ENCODE results near the gene OLFM4.

DNA sequence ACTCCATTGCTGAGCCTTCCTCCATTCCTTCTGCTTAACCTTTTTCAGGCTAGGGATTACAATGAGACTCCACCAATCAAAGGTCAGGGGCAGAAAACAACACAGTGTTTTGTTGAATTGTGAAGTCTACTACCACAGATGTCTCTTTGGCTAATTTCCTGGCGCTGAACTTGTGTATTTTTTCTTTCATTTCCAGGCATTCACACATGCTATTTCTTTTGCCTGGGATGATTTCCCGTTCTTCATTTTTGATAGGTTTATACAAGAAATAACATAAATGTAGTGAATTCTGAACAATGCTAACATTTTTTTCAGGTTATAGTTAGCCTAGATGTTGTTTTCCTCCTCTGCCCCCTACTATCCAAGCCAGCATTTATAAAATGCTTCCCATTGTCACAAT is 64.3 kb downstream of the OLFM4 start:
- TF ChIP-seq, protein P1, sequence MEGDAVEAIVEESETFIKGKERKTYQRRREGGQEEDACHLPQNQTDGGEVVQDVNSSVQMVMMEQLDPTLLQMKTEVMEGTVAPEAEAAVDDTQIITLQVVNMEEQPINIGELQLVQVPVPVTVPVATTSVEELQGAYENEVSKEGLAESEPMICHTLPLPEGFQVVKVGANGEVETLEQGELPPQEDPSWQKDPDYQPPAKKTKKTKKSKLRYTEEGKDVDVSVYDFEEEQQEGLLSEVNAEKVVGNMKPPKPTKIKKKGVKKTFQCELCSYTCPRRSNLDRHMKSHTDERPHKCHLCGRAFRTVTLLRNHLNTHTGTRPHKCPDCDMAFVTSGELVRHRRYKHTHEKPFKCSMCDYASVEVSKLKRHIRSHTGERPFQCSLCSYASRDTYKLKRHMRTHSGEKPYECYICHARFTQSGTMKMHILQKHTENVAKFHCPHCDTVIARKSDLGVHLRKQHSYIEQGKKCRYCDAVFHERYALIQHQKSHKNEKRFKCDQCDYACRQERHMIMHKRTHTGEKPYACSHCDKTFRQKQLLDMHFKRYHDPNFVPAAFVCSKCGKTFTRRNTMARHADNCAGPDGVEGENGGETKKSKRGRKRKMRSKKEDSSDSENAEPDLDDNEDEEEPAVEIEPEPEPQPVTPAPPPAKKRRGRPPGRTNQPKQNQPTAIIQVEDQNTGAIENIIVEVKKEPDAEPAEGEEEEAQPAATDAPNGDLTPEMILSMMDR (IDR thresholded peaks at IDR 0.05), result no peak
- no peak for TF ChIP-seq POLR2A (IDR thresholded peaks at IDR 0.05)
- no peak for TF ChIP-seq EP300 (IDR thresholded peaks at IDR 0.05)
